Small intestine (tissue), 7 donors: ENCODE measurements around the gene TGFBR3L. TPM values are rescaled to one million over a fixed set of nuclear protein-coding genes. Genes with fewer than 3 reads are reported as not detected.
"Not testable (repeated sequence)": the region's sequence is repeated elsewhere in the genome, so short reads cannot be mapped to it uniquely, and the experiment has no call there.

ENCODE experiments used
- DNase-seq, 2 donors: peaks; one replicate each; pipeline versions ENCODE4 v3.0.0 to v3.0.0-alpha.2; 2013
- FAIRE-seq: peaks from 2 replicates; lab custom pipeline; 2012; peaks lifted over from hg19 to GRCh38; lab: Jason Lieb, UNC
- H3K27ac ChIP-seq, 3 donors: one replicate each; pipeline ENCODE4 v1.5.1; 2013; ENCODE audit warnings: low read length in 2 of 3, mild to moderate bottlenecking in 2 of 3, control low read depth in 1 of 3, inconsistent platforms in 1 of 3, low read depth in 1 of 3, moderate library complexity in 1 of 3
- H3K27me3 ChIP-seq, 3 donors: one replicate each; pipeline ENCODE4 v1.6.1; 2013; ENCODE audit warnings: low read length in 3 of 3, inconsistent platforms in 1 of 3; ENCODE audit not compliant: control insufficient read depth in 3 of 3, insufficient read depth in 3 of 3
- H3K36me3 ChIP-seq, 3 donors: one replicate each; pipeline ENCODE4 v1.6.1; 2013; ENCODE audit warnings: low read length in 3 of 3, inconsistent platforms in 1 of 3, low read depth in 1 of 3, mild to moderate bottlenecking in 1 of 3, moderate library complexity in 1 of 3; ENCODE audit not compliant: control insufficient read depth in 3 of 3, insufficient read depth in 2 of 3
- H3K4me1 ChIP-seq, 3 donors: one replicate each; pipeline ENCODE4 v1.6.1; 2013; ENCODE audit warnings: low read length in 2 of 3, inconsistent platforms in 1 of 3, low read depth in 1 of 3, mild to moderate bottlenecking in 1 of 3, moderate library complexity in 1 of 3; ENCODE audit not compliant: control insufficient read depth in 3 of 3, insufficient read depth in 2 of 3
- H3K4me3 ChIP-seq, 3 donors: one replicate each; pipeline ENCODE4 v1.5.1; 2013; ENCODE audit warnings: low read length in 3 of 3, control low read depth in 1 of 3, inconsistent platforms in 1 of 3, low read depth in 1 of 3, mild to moderate bottlenecking in 1 of 3, moderate library complexity in 1 of 3
- H3K9me3 ChIP-seq, 2 donors: one replicate each; pipeline ENCODE4 v1.6.1; 2013; ENCODE audit warnings: low read depth in 1 of 2, low read length in 1 of 2; ENCODE audit not compliant: control insufficient read depth in 2 of 2, insufficient read depth in 1 of 2
- WGBS, 3 donors: extraction: QIAGEN DNeasy Blood & Tissue Kit; methylation state at CpG; one replicate each; pipeline ENCODE4 v1.1.7; 2013; 5-methylcytosine and 5-hydroxymethylcytosine counted together
- polyA plus RNA-seq, 4 donors: library from polyadenylated mRNA; stranded (reverse) in 3 of 4; unstranded in 1 of 4; fragments of 200-250 nt in 3 of 4; fragments of 120-200 nt in 1 of 4; gene quantifications; one replicate each; pipeline versions ENCODE4 v1.2.1 to v1.2.3, GENCODE V29; 2013
- donor health status: healthy with polysubstance abuse.
- donor health status: control.
- donor health status: control.
- donor health status: Bipolar disorder and iron deficiency.
- donor health status: healthy.

The TGFBR3L gene
- polyA plus RNA-seq, 4 donors: 0.21 to 1.4 TPM; not detected in 2

DNA sequence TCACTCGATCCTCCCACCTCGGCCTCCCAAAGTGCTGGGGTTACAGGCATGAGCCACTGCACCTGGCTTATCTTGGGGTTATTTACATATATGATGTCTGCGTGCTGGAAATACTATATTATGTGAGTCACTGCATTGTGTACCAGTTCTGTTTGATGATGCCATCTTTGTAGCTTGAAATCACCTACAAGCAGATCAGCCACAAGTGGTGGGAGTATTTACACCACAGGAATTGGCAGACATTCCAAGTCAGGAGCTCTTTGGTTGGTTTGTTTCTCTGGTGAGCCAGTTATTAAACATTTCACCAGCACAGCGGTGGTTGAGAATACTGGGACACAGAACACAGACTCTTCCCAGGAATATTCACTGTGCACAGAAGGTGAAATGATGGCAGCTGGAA, 33.3 kb downstream of the TGFBR3L start:
- no peaks in the 10 kb centered on the region for H3K36me3 ChIP-seq
- H3K9me3 ChIP-seq: no peaks in the 10 kb centered on the region
- H3K4me3 ChIP-seq: no peak overlapping the region
- WGBS, 3 donors: 90 to 93% (median 93%) methylated on average over 4 of the region's 4 CpGs
- no peak overlapping the region for H3K27ac ChIP-seq
- FAIRE-seq (no peak), DNase-seq (no peak)
- no peaks in the 10 kb centered on the region for H3K4me1 ChIP-seq
- H3K27me3 ChIP-seq: no peaks in the 10 kb centered on the region

DNA sequence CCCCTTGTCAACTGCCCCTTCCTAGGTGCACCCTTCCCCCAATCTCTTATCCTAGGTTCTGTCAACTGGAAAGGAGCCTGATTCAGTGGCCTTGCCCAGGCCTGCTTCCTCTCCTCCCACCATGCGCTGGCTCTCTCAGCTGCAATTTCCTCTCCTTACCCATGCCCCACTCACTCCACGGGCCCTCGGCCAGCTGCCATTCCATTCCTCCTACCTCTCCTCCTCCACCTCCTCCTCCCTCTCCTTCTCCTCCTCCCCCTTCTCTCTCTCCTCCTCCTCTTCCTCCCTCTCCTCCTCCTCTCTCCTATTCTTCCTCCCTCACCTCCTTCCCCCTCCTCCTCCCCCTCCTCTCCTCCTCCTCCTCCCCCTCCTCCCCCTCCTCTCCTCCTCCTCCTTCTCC, 38.4 kb downstream of the TGFBR3L start:
- DNase-seq (no peak), FAIRE-seq (no peak)
- no peaks in the 10 kb centered on the region for H3K4me1 ChIP-seq
- H3K27ac ChIP-seq: no peak overlapping the region
- H3K4me3 ChIP-seq: no peak overlapping the region
- no peaks in the 10 kb centered on the region for H3K9me3 ChIP-seq
- 40 to 67% (median 46%) methylated on average over 3 of the region's 3 CpGs for WGBS, 3 donors
- H3K36me3 ChIP-seq: peaks cover 0 to 12% (median 0%) of the 10 kb centered on the region in 3 donors
- no peaks in the 10 kb centered on the region for H3K27me3 ChIP-seq

- DNase-seq (no peak), FAIRE-seq (no peak)
- H3K4me1 ChIP-seq: no peaks in the 10 kb centered on the region
- WGBS, 3 donors: 82 to 86% (median 85%) methylated on average over 7 of the region's 7 CpGs
- H3K36me3 ChIP-seq: peaks cover 0 to 16% (median 4%) of the 10 kb centered on the region in 3 donors
- H3K9me3 ChIP-seq: no peaks in the 10 kb centered on the region
- no peak overlapping the region for H3K4me3 ChIP-seq
- no peaks in the 10 kb centered on the region for H3K27me3 ChIP-seq
- H3K27ac ChIP-seq: no peak overlapping the region
Observed at GRCh38 chr19:7953576-7953975, 38.9 kb downstream of the TGFBR3L start.

GRCh38 chr19:7955696-7956095, 41.1 kb downstream of the TGFBR3L start:
- WGBS, 3 donors: 88 to 94% (median 89%) methylated on average over 11 of the region's 11 CpGs
- DNase-seq (no peak), FAIRE-seq (no peak)

DNA sequence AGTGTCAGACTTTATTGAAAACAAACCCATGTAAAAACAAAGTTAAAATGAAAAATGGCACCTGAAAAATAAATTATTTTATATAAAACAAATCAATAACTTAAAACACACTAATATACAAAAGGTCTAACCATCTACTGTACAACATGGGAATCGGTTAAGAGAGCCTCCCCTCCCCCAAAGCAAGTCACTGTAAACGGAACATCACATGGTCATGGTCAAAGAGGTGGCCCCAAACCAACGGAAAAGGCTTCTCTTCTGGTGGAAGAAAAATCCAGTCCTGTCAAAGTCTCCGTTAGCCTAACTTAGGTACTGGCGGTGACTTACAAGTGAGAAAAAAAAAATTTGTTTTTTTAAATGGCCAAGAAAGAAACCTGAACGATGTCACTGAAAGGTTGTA, 44.6 kb downstream of the TGFBR3L start:
- DNase-seq (no peak), FAIRE-seq (no peak)
- no peaks in the 10 kb centered on the region for H3K27me3 ChIP-seq
- no peaks in the 10 kb centered on the region for H3K9me3 ChIP-seq
- peaks cover 4 to 46% (median 10%) of the 10 kb centered on the region in 3 donors for H3K36me3 ChIP-seq
- H3K4me3 ChIP-seq: no peak overlapping the region
- WGBS, 3 donors: 62 to 75% (median 65%) methylated on average over 6 of the region's 6 CpGs
- H3K27ac ChIP-seq: no peak overlapping the region
- peaks cover 0 to 4% (median 0%) of the 10 kb centered on the region in 3 donors for H3K4me1 ChIP-seq

More at GRCh38 chr19:7955696-7956095, 41.1 kb downstream of the TGFBR3L start:
- no peaks in the 10 kb centered on the region for H3K27me3 ChIP-seq
- H3K9me3 ChIP-seq: no peaks in the 10 kb centered on the region
- no peak overlapping the region for H3K27ac ChIP-seq
- no peak overlapping the region for H3K4me3 ChIP-seq
- H3K4me1 ChIP-seq: no peaks in the 10 kb centered on the region
- peaks cover 0 to 26% (median 9%) of the 10 kb centered on the region in 3 donors for H3K36me3 ChIP-seq

GRCh38 chr19:7961082-7961481, 46.5 kb downstream of the TGFBR3L start:
- DNase-seq, FAIRE-seq, H3K4me3 ChIP-seq, H3K9me3 ChIP-seq, H3K4me1 ChIP-seq, H3K27me3 ChIP-seq, H3K27ac ChIP-seq: not testable (repeated sequence)
- H3K36me3 ChIP-seq: peaks cover 10 to 64% (median 16%) of the 10 kb centered on the region in 3 donors
- WGBS, 3 donors: 91 to 94% (median 94%) methylated on average over 4 of the region's 4 CpGs

DNA sequence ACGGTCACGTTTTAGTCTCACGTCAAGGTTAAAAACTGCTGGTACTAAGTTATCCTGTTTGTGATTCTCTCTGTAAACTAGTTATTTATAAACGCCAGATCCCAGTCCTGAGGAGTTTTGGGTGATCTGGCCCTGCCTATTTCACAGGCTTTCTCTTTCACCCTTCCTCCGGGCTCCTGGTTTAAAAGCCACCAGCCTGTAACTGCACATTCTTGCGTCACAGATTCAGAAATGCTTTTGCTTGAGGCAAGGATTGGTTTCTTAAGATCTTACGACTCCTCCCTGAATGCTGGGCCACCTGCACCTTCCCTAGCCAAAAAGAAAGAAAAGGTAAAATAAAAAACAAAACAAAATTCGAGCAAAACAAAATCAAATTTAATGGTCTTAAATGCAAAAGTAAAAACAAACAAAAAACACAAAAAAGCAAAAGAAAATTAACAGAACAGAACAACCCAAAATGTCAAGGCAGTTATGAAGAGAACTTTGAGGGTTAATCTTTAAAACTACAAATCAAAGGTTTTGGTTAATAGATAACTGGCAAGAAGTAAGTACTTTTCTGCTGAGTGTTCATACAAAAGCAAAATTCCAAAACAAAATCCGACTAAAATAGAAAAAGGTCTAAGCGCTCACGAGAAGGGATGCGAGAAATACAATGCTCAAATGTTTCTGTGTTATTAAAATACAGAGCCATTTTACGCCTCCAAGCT, 47.4 kb downstream of the TGFBR3L start:
- Histone ChIP-seq H3K27me3 (no peaks in the 10 kb centered on the region), H3K36me3 (peaks cover 18 to 70% (median 19%) of the 10 kb centered on the region in 3 donors), H3K4me1 (peaks cover 0 to 4% (median 0%) of the 10 kb centered on the region in 3 donors), H3K4me3 (no peak overlapping the region), H3K9me3 (no peaks in the 10 kb centered on the region), H3K27ac (no peak overlapping the region)
- WGBS, 3 donors: 82 to 83% (median 83%) methylated on average over 13 of the region's 13 CpGs
- peak; percentile 26 for FAIRE-seq
- peak in 1 of 2 donors; percentile 33 for DNase-seq

DNA sequence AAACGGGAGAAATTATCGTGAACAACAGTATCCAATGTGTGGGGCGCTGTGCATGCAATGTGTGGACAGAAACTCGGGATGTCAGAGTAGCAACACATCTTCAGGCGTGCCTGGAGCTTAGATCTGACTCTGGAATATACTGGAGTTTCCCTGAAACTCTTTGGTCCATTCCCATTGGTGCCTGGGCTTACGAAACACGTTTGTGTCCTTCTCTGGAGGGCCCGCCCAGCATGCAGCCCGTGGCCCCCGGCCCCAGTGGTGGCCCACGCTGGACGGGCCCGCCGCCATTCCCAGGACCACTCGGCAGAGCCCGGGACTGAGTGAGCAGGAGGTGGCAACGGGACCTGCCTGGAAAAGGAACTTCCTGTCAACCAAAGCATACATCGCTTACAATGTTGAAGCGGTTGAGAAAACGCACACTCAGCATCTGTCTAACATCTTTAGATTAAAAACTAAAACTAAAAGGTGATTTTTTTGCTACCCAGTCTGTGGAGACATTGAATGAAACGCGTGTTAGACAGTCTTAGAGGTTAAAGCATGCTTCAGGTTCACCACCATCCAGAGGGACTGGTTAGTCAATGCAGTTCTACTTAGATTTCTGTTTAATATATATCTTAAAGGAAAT, 48.1 kb downstream of the TGFBR3L start:
- no peaks in the 10 kb centered on the region for H3K9me3 ChIP-seq
- FAIRE-seq (no peak), DNase-seq (peak in 1 of 2 donors; percentile 27)
- H3K36me3 ChIP-seq: peaks cover 21 to 71% (median 22%) of the 10 kb centered on the region in 3 donors
- no peak overlapping the region for H3K4me3 ChIP-seq
- 86 to 90% (median 87%) methylated on average over 22 of the region's 22 CpGs for WGBS, 3 donors
- no peak overlapping the region for H3K27ac ChIP-seq
- no peaks in the 10 kb centered on the region for H3K27me3 ChIP-seq
- H3K4me1 ChIP-seq: peaks cover 0 to 4% (median 0%) of the 10 kb centered on the region in 3 donors
